Lower leg skin (tissue), 3 donors: ENCODE data around the gene PLK5.

ENCODE experiments used
- POLR2A ChIP-seq, 2 donors: fragments of 450-650 bp; IDR thresholded peaks; one replicate each; pipeline ENCODE4 v1.6.1; 2016 to 2017; ENCODE audit warnings: antibody characterized with exemption in 2 of 2, mild to moderate bottlenecking in 1 of 2, moderate library complexity in 1 of 2
- TF ChIP-seq, protein P1 (sequence below), 3 donors: fragments of 450-650 bp; IDR thresholded peaks; one replicate each; pipeline ENCODE4 v1.5.1; 2016; ENCODE audit warnings: antibody characterized with exemption in 3 of 3, mild to moderate bottlenecking in 3 of 3, moderate library complexity in 2 of 3

DNA sequence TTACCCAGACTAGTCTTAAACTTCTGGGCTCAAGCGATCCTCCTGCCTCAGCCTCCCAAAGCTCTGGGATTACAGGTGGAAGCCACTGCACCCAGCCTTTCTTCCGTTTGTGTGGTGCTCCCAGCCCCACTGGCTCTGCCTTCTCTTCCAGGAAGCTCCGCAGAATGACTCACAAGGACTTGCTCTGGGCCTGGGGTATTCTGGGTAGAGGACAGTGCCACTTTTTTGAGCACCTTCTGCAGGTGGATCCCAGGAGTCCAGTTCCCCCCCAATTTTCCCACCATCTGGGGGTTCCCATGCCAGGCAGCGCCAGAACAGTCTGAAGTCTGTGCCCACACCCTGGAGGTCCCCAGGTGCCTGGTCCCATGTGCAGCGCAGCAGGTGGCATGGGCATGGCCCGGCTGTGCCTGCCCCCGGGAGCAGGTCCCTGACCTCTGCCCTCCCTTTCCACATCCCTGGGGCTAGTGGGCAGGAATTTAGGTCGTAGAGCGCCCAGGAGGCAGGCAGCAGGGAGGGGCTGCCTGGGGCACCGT, 31.3 kb upstream of the PLK5 start:
- TF ChIP-seq, protein P1, sequence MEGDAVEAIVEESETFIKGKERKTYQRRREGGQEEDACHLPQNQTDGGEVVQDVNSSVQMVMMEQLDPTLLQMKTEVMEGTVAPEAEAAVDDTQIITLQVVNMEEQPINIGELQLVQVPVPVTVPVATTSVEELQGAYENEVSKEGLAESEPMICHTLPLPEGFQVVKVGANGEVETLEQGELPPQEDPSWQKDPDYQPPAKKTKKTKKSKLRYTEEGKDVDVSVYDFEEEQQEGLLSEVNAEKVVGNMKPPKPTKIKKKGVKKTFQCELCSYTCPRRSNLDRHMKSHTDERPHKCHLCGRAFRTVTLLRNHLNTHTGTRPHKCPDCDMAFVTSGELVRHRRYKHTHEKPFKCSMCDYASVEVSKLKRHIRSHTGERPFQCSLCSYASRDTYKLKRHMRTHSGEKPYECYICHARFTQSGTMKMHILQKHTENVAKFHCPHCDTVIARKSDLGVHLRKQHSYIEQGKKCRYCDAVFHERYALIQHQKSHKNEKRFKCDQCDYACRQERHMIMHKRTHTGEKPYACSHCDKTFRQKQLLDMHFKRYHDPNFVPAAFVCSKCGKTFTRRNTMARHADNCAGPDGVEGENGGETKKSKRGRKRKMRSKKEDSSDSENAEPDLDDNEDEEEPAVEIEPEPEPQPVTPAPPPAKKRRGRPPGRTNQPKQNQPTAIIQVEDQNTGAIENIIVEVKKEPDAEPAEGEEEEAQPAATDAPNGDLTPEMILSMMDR (IDR thresholded peaks at IDR 0.05) = no peak
- TF ChIP-seq POLR2A (IDR thresholded peaks at IDR 0.05) = no peak
